Peyer's patch (tissue), 4 donors: ENCODE data around the gene SPEF1.

ENCODE experiments used
- POLR2A ChIP-seq, 2 donors: fragments of 450-650 bp; IDR thresholded peaks; one replicate each; pipeline ENCODE4 v1.5.1; 2017; ENCODE audit warnings: antibody characterized with exemption in 2 of 2, mild to moderate bottlenecking in 2 of 2, moderate library complexity in 2 of 2
- TF ChIP-seq, protein P1 (sequence below), 6 experiments: fragments of 450-650 bp in 4 of 6; fragments of 200-600 bp in 2 of 6; sonication (generic) in 1 of 6; IDR thresholded peaks; one replicate each; pipeline ENCODE4 v1.5.1; 2017 to 2019; ENCODE audit warnings: antibody characterized with exemption in 6 of 6, mild to moderate bottlenecking in 3 of 6, moderate library complexity in 1 of 6

DNA sequence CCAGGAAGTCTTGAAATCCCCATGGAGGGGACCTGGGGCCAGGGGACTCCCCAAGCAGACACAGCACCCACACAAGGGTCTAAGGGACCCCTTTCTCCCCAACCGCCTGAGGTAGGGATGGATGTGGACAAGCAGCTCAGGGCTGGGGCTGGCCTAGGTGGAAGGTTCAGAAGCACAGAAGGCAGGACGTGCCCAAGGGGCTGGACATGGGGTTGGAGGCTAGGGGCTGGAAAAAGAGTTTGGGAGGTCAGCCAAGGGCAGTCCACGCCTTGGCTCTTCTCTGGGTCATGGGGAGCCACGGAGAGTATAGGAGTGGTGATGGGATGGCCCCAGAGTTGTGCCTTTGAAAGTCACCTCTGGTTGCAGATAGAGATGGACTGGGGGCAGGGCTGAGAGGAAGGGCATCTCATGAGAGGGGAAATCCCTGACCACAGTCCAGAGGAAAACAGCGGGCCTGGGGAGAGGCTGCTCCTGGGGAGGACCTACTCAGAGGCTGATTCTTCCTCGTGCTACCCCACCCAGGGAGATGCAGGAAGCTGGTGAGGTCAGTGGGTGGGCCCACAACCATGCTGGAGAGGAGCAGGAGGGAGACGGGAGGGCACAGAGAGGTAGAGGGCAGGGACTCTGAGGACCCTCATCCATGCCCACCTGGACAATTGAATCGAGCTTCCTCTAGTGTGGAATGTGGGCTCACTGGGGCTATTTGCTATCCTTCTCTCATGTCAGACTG lies 51.3 kb downstream of the SPEF1 start:
- TF ChIP-seq POLR2A (IDR thresholded peaks at IDR 0.05), result no peak
- TF ChIP-seq, protein P1, sequence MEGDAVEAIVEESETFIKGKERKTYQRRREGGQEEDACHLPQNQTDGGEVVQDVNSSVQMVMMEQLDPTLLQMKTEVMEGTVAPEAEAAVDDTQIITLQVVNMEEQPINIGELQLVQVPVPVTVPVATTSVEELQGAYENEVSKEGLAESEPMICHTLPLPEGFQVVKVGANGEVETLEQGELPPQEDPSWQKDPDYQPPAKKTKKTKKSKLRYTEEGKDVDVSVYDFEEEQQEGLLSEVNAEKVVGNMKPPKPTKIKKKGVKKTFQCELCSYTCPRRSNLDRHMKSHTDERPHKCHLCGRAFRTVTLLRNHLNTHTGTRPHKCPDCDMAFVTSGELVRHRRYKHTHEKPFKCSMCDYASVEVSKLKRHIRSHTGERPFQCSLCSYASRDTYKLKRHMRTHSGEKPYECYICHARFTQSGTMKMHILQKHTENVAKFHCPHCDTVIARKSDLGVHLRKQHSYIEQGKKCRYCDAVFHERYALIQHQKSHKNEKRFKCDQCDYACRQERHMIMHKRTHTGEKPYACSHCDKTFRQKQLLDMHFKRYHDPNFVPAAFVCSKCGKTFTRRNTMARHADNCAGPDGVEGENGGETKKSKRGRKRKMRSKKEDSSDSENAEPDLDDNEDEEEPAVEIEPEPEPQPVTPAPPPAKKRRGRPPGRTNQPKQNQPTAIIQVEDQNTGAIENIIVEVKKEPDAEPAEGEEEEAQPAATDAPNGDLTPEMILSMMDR (IDR thresholded peaks at IDR 0.05), result no peak
